PC-9 (cell line): Measurements from ENCODE around the gene ZNF618.

Experiments
- EZH2 ChIP-seq: fragments of 200-600 bp; sonication (generic); IDR thresholded peaks from 2 replicates; pipeline ENCODE4 v1.8.0; 2017; ENCODE audit warnings: antibody characterized with exemption, low read depth
- TF ChIP-seq, protein P1 (sequence below): fragments of 200-600 bp; sonication (generic); conservative IDR thresholded peaks from 2 replicates; pipeline ENCODE4 v1.6.1; 2017; ENCODE audit warnings: mixed run types, antibody characterized with exemption, mild to moderate bottlenecking, moderate library complexity

- TF ChIP-seq, protein P1, sequence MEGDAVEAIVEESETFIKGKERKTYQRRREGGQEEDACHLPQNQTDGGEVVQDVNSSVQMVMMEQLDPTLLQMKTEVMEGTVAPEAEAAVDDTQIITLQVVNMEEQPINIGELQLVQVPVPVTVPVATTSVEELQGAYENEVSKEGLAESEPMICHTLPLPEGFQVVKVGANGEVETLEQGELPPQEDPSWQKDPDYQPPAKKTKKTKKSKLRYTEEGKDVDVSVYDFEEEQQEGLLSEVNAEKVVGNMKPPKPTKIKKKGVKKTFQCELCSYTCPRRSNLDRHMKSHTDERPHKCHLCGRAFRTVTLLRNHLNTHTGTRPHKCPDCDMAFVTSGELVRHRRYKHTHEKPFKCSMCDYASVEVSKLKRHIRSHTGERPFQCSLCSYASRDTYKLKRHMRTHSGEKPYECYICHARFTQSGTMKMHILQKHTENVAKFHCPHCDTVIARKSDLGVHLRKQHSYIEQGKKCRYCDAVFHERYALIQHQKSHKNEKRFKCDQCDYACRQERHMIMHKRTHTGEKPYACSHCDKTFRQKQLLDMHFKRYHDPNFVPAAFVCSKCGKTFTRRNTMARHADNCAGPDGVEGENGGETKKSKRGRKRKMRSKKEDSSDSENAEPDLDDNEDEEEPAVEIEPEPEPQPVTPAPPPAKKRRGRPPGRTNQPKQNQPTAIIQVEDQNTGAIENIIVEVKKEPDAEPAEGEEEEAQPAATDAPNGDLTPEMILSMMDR: no peak
- no peak for TF ChIP-seq EZH2
Measured at GRCh38 chr9:114003351-114003750, 127.2 kb downstream of the ZNF618 start.
